Neural cell (in vitro differentiated cells): ENCODE results near the gene AFG1L. TPM values are rescaled to one million over a fixed set of nuclear protein-coding genes. Genes with fewer than 3 reads are reported as not detected.

Experiments used
- H2AFZ ChIP-seq: fragments of 200-600, 300-800 bp; sonication (generic), shearing (Covaris generic); 2 replicates; pipeline ENCODE4 v1.6.0; 2014; ENCODE audit warnings: low read depth, mild to moderate bottlenecking, antibody characterized with exemption, low read length, moderate library complexity
- H3F3A ChIP-seq: fragments of 200-600 bp; shearing (Covaris generic); 2 replicates; pipeline ENCODE4 v1.6.1; 2016; ENCODE audit warnings: mild to moderate bottlenecking, moderate library complexity, mixed read lengths, antibody characterized with exemption, low read length; ENCODE audit not compliant: insufficient read depth, poor library complexity, severe bottlenecking
- H3K27ac ChIP-seq: fragments of 200-600, 300-800 bp; sonication (generic), shearing (Covaris generic); 2 replicates; pipeline ENCODE4 v1.5.1; 2014; ENCODE audit warnings: mild to moderate bottlenecking, low read length, moderate library complexity
- H3K27me3 ChIP-seq: fragments of 300-800, 200-600 bp; sonication (generic), shearing (Covaris generic); 2 replicates; pipeline ENCODE4 v1.6.0; 2014; ENCODE audit warnings: mild to moderate bottlenecking, low read depth, low read length, moderate library complexity; ENCODE audit not compliant: insufficient read depth
- H3K36me3 ChIP-seq: fragments of 300-800, 200-600 bp; sonication (generic), shearing (Covaris generic); 2 replicates; pipeline ENCODE4 v1.5.1; 2014; ENCODE audit warnings: mild to moderate bottlenecking, antibody characterized with exemption, low read length, moderate library complexity; ENCODE audit not compliant: insufficient read depth
- H3K4me2 ChIP-seq: fragments of 300-800, 200-600 bp; sonication (generic), shearing (Covaris generic); 2 replicates; pipeline ENCODE4 v1.6.0; 2014; ENCODE audit warnings: mild to moderate bottlenecking, low read length
- H3K4me3 ChIP-seq: fragments of 300-800, 200-600 bp; sonication (generic), shearing (Covaris generic); 2 replicates; pipeline ENCODE4 v1.5.1; 2014; ENCODE audit warnings: mild to moderate bottlenecking, low read length, moderate library complexity
- H3K79me2 ChIP-seq: fragments of 200-600 bp; shearing (Covaris generic); replicated peaks from 2 replicates; pipeline ENCODE4 v1.6.0; 2014; ENCODE audit warnings: mild to moderate bottlenecking, low read length, moderate library complexity; ENCODE audit not compliant: insufficient read depth
- H3K9ac ChIP-seq: fragments of 300-800, 200-600 bp; sonication (generic), shearing (Covaris generic); 2 replicates; pipeline ENCODE4 v1.6.1; 2016; ENCODE audit warnings: mild to moderate bottlenecking, low read length, mixed read lengths
- H3K9me2 ChIP-seq: fragments of 200-600 bp; shearing (Covaris generic); 2 replicates; pipeline ENCODE4 v1.6.1; 2016; ENCODE audit warnings: mild to moderate bottlenecking, low read length, mixed read lengths; ENCODE audit not compliant: insufficient read depth
- H3K9me3 ChIP-seq: fragments of 200-600, 300-800 bp; sonication (generic), shearing (Covaris generic); 2 replicates; pipeline ENCODE4 v1.6.1; 2016; ENCODE audit warnings: mild to moderate bottlenecking, mixed run types, low read length, moderate library complexity, mixed read lengths
- H4K20me1 ChIP-seq: fragments of 200-600 bp; shearing (Covaris generic); 2 replicates; pipeline ENCODE4 v1.6.1; 2016; ENCODE audit warnings: mild to moderate bottlenecking, mixed run types; ENCODE audit not compliant: insufficient read depth
- EP300 ChIP-seq: fragments of 450-650 bp; conservative IDR thresholded peaks from 2 replicates; pipeline ENCODE4 v1.6.1; 2014; ENCODE audit warnings: antibody characterized with exemption, mild to moderate bottlenecking, moderate library complexity; ENCODE audit not compliant: poor library complexity, severe bottlenecking
- EZH2 ChIP-seq: fragments of 200-600, 300-800 bp; shearing (Covaris generic), sonication (generic); IDR thresholded peaks from 2 replicates; pipeline ENCODE4 v1.6.1; 2014; ENCODE audit warnings: antibody characterized with exemption, low read length, borderline replicate concordance, mild to moderate bottlenecking; ENCODE audit not compliant: insufficient read depth, poor library complexity, severe bottlenecking
- MXI1 ChIP-seq: fragments of 450-650 bp; conservative IDR thresholded peaks from 2 replicates; pipeline ENCODE4 v1.6.1; 2014; ENCODE audit warnings: antibody characterized with exemption, mild to moderate bottlenecking; ENCODE audit not compliant: poor library complexity, severe bottlenecking
- POLR2AphosphoS5 ChIP-seq: IDR thresholded peaks from 2 replicates; pipeline ENCODE4 v1.6.1; 2012
- RAD21 ChIP-seq: fragments of 450-650 bp; conservative IDR thresholded peaks from 2 replicates; pipeline ENCODE4 v1.6.1; 2014; ENCODE audit warnings: antibody characterized with exemption, mild to moderate bottlenecking, moderate library complexity
- SMC3 ChIP-seq: fragments of 450-650 bp; conservative IDR thresholded peaks from 2 replicates; pipeline ENCODE4 v1.6.1; 2014; ENCODE audit warnings: antibody characterized with exemption, mild to moderate bottlenecking, moderate library complexity; ENCODE audit not compliant: poor library complexity
- TAF1 ChIP-seq: IDR thresholded peaks from 2 replicates; pipeline ENCODE4 v1.6.1; 2012; ENCODE audit warnings: low read depth
- polyA plus RNA-seq: library from polyadenylated mRNA; depleted of rRNA; stranded (reverse); fragments of >200 nt; gene quantifications from 2 replicates; pipeline ENCODE4 v1.2.3, GENCODE V29; 2014
- TF ChIP-seq, protein P1 (sequence below): IDR thresholded peaks from 2 replicates; pipeline ENCODE4 v1.6.1; 2012; ENCODE audit warnings: borderline replicate concordance
- TF ChIP-seq, protein P2 (sequence below): fragments of 450-650 bp; IDR thresholded peaks from 2 replicates; pipeline ENCODE4 v1.5.1; 2014; ENCODE audit warnings: antibody characterized with exemption, mild to moderate bottlenecking, moderate library complexity; ENCODE audit not compliant: poor library complexity, severe bottlenecking

Gene AFG1L
- polyA plus RNA-seq, 1 donor from 2014 or later, result 3.3 TPM

DNA sequence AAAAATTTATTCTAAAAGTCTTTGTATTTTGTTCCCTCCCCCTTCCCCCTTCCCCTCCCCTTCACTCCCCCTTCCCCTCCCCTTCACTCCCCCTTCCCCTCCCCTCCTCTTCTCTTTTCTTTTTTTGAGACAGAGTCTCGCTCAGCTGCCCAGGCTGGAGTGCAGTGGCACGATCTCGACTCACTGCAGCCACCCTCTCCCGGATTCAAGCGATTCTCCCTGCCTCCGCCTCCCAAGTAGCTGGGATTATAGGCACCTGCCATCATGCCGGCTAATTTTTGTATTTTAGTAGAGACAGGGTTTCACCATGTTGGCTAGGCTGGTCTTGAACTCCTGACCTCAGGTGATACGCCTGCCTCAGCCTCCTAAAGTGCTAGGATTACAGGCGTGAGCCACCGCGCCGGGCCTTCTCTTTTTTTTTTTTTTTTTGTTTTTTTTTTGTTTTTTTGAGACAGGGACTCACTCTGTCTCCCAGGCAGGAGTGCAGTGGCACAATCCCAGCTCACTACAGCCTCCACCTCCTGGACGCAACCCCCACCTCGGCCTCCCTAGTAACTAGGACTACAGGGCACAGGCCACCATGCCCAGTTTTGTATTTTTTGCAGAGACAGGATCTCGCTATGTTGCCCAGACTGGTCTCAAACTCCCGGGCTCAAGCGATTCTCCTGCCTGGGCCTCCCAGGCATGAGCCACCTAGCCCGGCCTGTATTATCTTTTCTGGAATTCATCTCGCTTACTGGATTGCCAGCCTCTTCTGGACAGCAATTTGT is 1.1 kb upstream of the AFG1L start:
- Histone ChIP-seq H4K20me1 (no peaks in the 10 kb centered on the region), H3K9me2 (no peaks in the 10 kb centered on the region), H3K9me3 (no peaks in the 10 kb centered on the region), H3F3A (no peaks in the 10 kb centered on the region), H3K27me3 (no peaks in the 10 kb centered on the region), H3K36me3 (no peaks in the 10 kb centered on the region), H3K9ac (no peak overlapping the region), H3K79me2 (peaks cover 9% of the 10 kb centered on the region), H2AFZ (peak overlapping the region; percentile 90), H3K27ac (no peak overlapping the region), H3K4me3 (peak overlapping the region; percentile 77), H3K4me2 (no peak overlapping the region)
- TF ChIP-seq RAD21 (no peak), POLR2AphosphoS5 (no peak), EZH2 (no peak)

DNA sequence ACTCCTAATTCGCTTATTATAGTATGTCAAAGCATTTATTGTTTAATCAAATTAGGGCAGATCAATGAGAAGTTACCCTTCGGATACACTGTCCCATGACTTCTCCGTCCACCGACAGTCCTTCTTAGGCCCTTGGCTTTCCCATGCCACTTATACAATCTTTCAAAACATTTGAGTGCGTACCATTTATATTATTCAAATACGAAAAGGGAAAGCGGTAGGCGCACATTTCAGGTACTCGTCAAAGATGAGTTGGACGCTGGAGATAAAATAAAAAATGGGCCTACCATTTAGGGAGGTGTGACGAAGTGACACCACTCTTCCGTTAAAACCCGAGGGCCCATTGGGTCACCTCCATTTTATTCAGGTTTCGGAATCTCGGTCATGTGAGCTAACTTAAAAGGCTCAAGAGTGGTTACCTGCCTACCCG is 542 bp upstream of the AFG1L start:
- Histone ChIP-seq H3K27me3 (no peaks in the 10 kb centered on the region), H3K9me2 (no peaks in the 10 kb centered on the region), H3F3A (no peaks in the 10 kb centered on the region), H3K9me3 (no peaks in the 10 kb centered on the region), H3K36me3 (no peaks in the 10 kb centered on the region), H2AFZ (peak overlapping the region; percentile 90), H3K9ac (peak overlapping the region; percentile 80), H3K4me2 (no peak overlapping the region), H3K79me2 (peaks cover 9% of the 10 kb centered on the region), H3K4me3 (peak overlapping the region; percentile 77), H4K20me1 (no peaks in the 10 kb centered on the region), H3K27ac (peak overlapping the region; percentile 77)
- TF ChIP-seq SMC3 (no peak), POLR2AphosphoS5 (no peak), RAD21 (no peak), EP300 (no peak), EZH2 (no peak), MXI1 (no peak), TAF1 (no peak)
- TF ChIP-seq, protein P1, sequence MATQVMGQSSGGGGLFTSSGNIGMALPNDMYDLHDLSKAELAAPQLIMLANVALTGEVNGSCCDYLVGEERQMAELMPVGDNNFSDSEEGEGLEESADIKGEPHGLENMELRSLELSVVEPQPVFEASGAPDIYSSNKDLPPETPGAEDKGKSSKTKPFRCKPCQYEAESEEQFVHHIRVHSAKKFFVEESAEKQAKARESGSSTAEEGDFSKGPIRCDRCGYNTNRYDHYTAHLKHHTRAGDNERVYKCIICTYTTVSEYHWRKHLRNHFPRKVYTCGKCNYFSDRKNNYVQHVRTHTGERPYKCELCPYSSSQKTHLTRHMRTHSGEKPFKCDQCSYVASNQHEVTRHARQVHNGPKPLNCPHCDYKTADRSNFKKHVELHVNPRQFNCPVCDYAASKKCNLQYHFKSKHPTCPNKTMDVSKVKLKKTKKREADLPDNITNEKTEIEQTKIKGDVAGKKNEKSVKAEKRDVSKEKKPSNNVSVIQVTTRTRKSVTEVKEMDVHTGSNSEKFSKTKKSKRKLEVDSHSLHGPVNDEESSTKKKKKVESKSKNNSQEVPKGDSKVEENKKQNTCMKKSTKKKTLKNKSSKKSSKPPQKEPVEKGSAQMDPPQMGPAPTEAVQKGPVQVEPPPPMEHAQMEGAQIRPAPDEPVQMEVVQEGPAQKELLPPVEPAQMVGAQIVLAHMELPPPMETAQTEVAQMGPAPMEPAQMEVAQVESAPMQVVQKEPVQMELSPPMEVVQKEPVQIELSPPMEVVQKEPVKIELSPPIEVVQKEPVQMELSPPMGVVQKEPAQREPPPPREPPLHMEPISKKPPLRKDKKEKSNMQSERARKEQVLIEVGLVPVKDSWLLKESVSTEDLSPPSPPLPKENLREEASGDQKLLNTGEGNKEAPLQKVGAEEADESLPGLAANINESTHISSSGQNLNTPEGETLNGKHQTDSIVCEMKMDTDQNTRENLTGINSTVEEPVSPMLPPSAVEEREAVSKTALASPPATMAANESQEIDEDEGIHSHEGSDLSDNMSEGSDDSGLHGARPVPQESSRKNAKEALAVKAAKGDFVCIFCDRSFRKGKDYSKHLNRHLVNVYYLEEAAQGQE, result no peak
- TF ChIP-seq, protein P2, sequence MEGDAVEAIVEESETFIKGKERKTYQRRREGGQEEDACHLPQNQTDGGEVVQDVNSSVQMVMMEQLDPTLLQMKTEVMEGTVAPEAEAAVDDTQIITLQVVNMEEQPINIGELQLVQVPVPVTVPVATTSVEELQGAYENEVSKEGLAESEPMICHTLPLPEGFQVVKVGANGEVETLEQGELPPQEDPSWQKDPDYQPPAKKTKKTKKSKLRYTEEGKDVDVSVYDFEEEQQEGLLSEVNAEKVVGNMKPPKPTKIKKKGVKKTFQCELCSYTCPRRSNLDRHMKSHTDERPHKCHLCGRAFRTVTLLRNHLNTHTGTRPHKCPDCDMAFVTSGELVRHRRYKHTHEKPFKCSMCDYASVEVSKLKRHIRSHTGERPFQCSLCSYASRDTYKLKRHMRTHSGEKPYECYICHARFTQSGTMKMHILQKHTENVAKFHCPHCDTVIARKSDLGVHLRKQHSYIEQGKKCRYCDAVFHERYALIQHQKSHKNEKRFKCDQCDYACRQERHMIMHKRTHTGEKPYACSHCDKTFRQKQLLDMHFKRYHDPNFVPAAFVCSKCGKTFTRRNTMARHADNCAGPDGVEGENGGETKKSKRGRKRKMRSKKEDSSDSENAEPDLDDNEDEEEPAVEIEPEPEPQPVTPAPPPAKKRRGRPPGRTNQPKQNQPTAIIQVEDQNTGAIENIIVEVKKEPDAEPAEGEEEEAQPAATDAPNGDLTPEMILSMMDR, result no peak
